Cardiac muscle cell (in vitro differentiated cells and primary cell): ENCODE data around the gene GNAT1. TPM values are rescaled to one million over a fixed set of nuclear protein-coding genes. Genes with fewer than 3 reads are reported as not detected.

Experiments
- DNase-seq, 2 donors: peaks; one replicate each; pipeline versions ENCODE4 v3.0.0 to v3.0.0-alpha.2; 2010 to 2017; ENCODE audit warnings: low read depth in 1 of 2, low spot score in 1 of 2
- H3K27ac ChIP-seq: fragments of 200-600 bp; sonication (generic); 2 replicates; pipeline ENCODE4 v1.5.1; 2016
- H3K27me3 ChIP-seq: fragments of 200-600 bp; sonication (generic); 2 replicates; pipeline ENCODE4 v1.6.0; 2016; ENCODE audit warnings: control low read depth
- H3K36me3 ChIP-seq: fragments of 200-600 bp; sonication (generic); 2 replicates; pipeline ENCODE4 v1.5.1; 2016; ENCODE audit warnings: control low read depth
- H3K4me1 ChIP-seq: fragments of 200-600 bp; sonication (generic); 2 replicates; pipeline ENCODE4 v1.8.1; 2017; ENCODE audit warnings: low read depth, mild to moderate bottlenecking, mixed run types
- H3K4me3 ChIP-seq: fragments of 200-600 bp; sonication (generic); 2 replicates; pipeline ENCODE4 v1.5.1; 2016; ENCODE audit warnings: mild to moderate bottlenecking
- H3K9me3 ChIP-seq: fragments of 200-600 bp; sonication (generic); 2 replicates; pipeline ENCODE4 v1.5.1; 2017; ENCODE audit warnings: low read depth, mild to moderate bottlenecking, control low read depth
- CTCF ChIP-seq: IDR thresholded peaks from 2 replicates; pipeline ENCODE4 v1.5.1; 2012; ENCODE audit warnings: low read depth, mild to moderate bottlenecking, low read length
- polyA plus RNA-seq: library from polyadenylated mRNA; unstranded; fragments of >200 nt; fragmentation: Nextera tagmentation; extraction: Ambion mirVana; gene quantifications from 2 replicates; pipeline ENCODE4 v1.2.1, GENCODE V29; 2016
- total RNA-seq: library from RNA; depleted of rRNA; stranded (reverse); fragments of >200 nt; gene quantifications from 2 replicates; pipeline ENCODE4 v1.2.3, GENCODE V29; 2016

GNAT1 gene
- total and polyA plus RNA-seq, 2 experiments from 2014 or later: not detected

- no peak for DNase-seq
- Histone ChIP-seq H3K4me1 (peaks cover 27% of the 10 kb centered on the region), H3K9me3 (no peaks in the 10 kb centered on the region), H3K36me3 (no peaks in the 10 kb centered on the region), H3K27ac (no peak overlapping the region), H3K4me3 (no peak overlapping the region), H3K27me3 (no peaks in the 10 kb centered on the region)
- TF ChIP-seq CTCF: no peak
These were observed 40.9 kb downstream of the GNAT1 start for GRCh38 chr3:50232303-50232702.

- no peaks in the 10 kb centered on the region for H3K27me3 ChIP-seq
- no peaks in the 10 kb centered on the region for H3K36me3 ChIP-seq
- H3K9me3 ChIP-seq: no peaks in the 10 kb centered on the region
- peak in 1 of 2 donors; percentile 80 for DNase-seq
- TF ChIP-seq CTCF: no peak
- peak overlapping the region; percentile 57 for H3K27ac ChIP-seq
- H3K4me3 ChIP-seq: no peak overlapping the region
- peaks cover 25% of the 10 kb centered on the region for H3K4me1 ChIP-seq
These were observed 41.8 kb downstream of the GNAT1 start for GRCh38 chr3:50233176-50233575.

- H3K27ac ChIP-seq: peak within 1 kb of the TSS; percentile 72
- no peaks in the 10 kb centered on the region for H3K9me3 ChIP-seq
- H3K36me3 ChIP-seq: no peaks in the 10 kb centered on the region
- TF ChIP-seq CTCF: no peak
- H3K27me3 ChIP-seq: no peaks in the 10 kb centered on the region
- peak within 1 kb of the TSS; percentile 57 for H3K4me3 ChIP-seq
- peak; percentile 99 for DNase-seq
- peaks cover 23% of the 10 kb centered on the region for H3K4me1 ChIP-seq
These were observed 44.5 kb downstream of the GNAT1 start, which contains the start of gene GNAI2 for GRCh38 chr3:50235716-50236483. Gene GNAI2, plus strand, starts transcription at chr3:50236204. Its CDS starts 132 bp downstream, at chr3:50236336.

GRCh38 chr3:50236484-50237132, 45.2 kb downstream of the GNAT1 start:
- Histone ChIP-seq H3K4me3 (peak overlapping the region; percentile 57), H3K27ac (peak overlapping the region; percentile 66), H3K4me1 (peaks cover 30% of the 10 kb centered on the region), H3K9me3 (no peaks in the 10 kb centered on the region), H3K27me3 (no peaks in the 10 kb centered on the region), H3K36me3 (no peaks in the 10 kb centered on the region)
- TF ChIP-seq CTCF: no peak
- no peak for DNase-seq

- Histone ChIP-seq H3K36me3 (no peaks in the 10 kb centered on the region), H3K27me3 (no peaks in the 10 kb centered on the region), H3K4me1 (peaks cover 31% of the 10 kb centered on the region), H3K9me3 (no peaks in the 10 kb centered on the region), H3K4me3 (peak overlapping the region; percentile 57), H3K27ac (peak overlapping the region; percentile 66)
- TF ChIP-seq CTCF: no peak
- DNase-seq: peak; percentile 44 to 64
These were observed 45.8 kb downstream of the GNAT1 start for GRCh38 chr3:50237133-50237651.
